ENCODE results near the gene CMAS.
"Not testable (repeated sequence)": the region's sequence is repeated elsewhere in the genome, so short reads cannot be mapped to it uniquely, and the experiment has no call there.

Gene CMAS

DNA sequence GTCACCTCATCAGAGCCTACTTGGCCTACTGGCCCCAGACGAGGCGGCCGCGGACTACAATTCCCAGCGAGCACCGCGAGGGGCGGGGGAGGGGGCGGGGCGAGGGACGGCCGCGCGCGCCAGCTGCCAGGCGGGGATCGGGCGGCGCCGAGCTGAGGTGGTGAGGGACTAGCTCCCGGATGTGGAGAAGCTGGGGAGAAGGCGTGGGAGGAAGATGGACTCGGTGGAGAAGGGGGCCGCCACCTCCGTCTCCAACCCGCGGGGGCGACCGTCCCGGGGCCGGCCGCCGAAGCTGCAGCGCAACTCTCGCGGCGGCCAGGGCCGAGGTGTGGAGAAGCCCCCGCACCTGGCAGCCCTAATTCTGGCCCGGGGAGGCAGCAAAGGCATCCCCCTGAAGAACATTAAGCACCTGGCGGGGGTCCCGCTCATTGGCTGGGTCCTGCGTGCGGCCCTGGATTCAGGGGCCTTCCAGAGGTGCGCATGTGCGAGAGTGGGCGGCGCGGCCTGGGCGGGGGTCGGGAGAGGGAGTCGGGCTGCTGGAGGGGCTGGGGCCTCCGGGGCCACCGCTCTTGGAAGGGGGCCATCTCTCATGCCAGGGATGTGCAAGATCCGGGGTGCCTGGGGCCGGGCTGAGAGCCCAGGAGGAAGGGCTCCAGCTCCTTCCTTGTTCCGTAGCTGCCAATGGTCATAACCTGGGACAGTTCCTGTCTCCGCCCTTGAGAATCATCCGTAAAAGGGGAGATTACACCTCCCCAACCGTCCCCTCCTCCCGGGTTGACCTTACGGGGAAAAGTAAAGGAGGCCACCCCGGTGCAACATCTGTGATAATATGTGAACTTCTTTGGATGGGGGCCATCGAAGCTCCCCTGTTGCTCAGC is at the start of gene CMAS:
Gene CMAS (plus strand): TSS at position 129 of the 878 bp plus-strand sequence. CDS start 86 bp downstream, at position 215.
- TF ChIP-seq, protein P1, sequence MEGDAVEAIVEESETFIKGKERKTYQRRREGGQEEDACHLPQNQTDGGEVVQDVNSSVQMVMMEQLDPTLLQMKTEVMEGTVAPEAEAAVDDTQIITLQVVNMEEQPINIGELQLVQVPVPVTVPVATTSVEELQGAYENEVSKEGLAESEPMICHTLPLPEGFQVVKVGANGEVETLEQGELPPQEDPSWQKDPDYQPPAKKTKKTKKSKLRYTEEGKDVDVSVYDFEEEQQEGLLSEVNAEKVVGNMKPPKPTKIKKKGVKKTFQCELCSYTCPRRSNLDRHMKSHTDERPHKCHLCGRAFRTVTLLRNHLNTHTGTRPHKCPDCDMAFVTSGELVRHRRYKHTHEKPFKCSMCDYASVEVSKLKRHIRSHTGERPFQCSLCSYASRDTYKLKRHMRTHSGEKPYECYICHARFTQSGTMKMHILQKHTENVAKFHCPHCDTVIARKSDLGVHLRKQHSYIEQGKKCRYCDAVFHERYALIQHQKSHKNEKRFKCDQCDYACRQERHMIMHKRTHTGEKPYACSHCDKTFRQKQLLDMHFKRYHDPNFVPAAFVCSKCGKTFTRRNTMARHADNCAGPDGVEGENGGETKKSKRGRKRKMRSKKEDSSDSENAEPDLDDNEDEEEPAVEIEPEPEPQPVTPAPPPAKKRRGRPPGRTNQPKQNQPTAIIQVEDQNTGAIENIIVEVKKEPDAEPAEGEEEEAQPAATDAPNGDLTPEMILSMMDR (IDR thresholded peaks at IDR 0.05; ENCODE audit: low read depth, low read length), result no peak
- peak within 1 kb of the TSS; percentile 94 for H3K4me3 ChIP-seq (ENCODE audit: low read depth, low read length)

DNA sequence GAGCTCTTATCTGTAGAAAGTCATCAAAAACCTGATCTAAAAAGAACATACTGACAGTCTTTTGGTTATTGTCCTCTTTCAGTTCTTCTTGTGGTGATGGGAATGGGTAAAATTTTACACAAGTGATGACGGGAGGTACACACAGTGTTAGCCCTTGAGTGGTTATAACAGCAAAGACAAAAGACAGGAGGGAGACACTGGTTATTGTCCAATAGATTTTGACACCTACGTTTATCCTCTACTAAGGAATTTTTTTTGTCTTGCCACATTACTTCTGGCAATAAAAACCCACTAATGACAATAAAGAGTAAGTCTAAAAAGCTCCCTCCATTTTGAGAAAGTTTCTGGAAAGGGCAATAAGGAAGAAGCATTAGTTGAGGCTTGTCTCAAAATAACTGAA is 47.7 kb upstream of the CMAS start:
- TF ChIP-seq, protein P1 (IDR thresholded peaks at IDR 0.05; ENCODE audit: low read depth, low read length), result no peak
- no peak overlapping the region for H3K4me3 ChIP-seq (ENCODE audit: low read depth, low read length)

DNA sequence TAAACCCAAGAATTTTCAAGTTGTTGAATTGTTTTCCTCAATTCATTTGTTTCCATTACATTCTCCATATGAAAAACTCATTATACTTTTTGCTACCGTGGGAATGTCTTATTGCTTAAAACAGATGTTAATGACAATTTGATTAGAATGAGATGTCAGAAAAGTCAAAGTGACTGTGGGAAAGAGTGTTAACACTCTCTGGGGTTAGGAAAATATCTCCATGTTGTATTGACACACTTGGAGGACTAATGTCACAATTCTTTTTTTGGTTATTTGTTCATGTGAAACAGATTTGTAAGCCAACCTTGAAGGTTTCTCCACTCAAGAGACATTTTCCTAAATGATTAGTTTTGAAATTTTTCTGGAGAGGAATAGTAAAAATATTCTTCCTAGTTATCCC is 47.2 kb upstream of the CMAS start:
- no peak overlapping the region for H3K4me3 ChIP-seq (ENCODE audit: low read depth, low read length)
- TF ChIP-seq, protein P1 (IDR thresholded peaks at IDR 0.05; ENCODE audit: low read depth, low read length), result no peak

DNA sequence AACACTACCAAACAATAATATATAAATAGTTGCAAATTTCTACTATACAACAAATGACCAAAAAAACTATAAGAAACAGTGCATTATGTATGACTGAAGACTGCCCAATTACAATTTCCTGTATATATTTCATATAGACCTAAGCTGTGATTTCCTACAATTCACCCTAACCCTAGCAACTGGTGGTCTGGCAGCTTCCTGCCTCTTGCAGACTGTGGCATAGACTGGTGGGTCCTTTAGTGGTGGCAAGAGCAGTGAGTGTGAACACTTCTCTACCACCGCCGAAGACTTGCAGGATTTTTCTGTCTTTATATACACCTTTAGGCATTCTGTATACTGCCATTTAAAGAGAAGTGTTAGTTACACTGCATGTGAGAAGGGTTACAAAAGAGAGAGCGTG is 43.6 kb upstream of the CMAS start:
- no peak overlapping the region for H3K4me3 ChIP-seq (ENCODE audit: low read depth, low read length)
- TF ChIP-seq, protein P1 (IDR thresholded peaks at IDR 0.05; ENCODE audit: low read depth, low read length), result no peak

DNA sequence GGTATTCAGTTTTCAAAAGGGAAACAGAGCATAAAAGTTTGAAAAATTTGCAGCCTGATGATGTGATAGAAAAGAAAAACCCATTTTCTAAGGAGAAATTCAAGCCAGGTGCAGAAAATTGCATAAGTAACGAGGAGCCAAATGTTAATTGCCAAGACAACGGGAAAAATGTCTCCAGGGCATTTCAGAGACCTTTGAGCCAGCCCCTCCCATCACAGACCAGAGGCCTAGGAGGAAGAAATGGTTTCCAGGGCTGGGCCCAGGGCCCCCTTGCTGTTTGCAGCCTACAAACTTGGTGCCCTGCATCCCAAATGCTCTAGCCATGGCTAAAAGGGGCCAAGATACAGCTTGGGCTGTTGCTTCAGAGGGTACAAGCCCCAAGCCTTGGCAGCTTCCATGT is 38.2 kb upstream of the CMAS start:
- not testable (repeated sequence) for H3K4me3 ChIP-seq (ENCODE audit: low read depth, low read length)

DNA sequence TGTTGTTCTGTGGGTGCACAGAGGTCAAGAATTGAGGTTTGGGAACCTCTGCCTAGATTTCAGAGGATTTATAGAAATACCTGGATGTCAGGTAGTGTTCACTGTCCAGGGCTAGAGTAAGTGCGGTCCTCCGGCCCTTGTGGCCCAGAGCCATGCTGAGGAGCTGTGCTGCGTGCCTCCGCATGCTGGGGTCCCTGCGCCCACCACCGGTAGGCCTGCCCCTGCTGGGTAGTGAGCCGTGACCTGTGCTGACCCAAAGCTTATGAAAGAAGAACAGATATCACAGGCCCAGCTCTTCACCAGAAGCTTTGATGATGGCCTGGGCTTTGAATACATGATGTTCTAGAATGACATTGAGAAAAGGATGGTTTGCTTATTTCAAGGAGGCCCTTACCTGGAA is 37.8 kb upstream of the CMAS start:
- TF ChIP-seq, protein P1 (IDR thresholded peaks at IDR 0.05; ENCODE audit: low read depth, low read length), result no peak

DNA sequence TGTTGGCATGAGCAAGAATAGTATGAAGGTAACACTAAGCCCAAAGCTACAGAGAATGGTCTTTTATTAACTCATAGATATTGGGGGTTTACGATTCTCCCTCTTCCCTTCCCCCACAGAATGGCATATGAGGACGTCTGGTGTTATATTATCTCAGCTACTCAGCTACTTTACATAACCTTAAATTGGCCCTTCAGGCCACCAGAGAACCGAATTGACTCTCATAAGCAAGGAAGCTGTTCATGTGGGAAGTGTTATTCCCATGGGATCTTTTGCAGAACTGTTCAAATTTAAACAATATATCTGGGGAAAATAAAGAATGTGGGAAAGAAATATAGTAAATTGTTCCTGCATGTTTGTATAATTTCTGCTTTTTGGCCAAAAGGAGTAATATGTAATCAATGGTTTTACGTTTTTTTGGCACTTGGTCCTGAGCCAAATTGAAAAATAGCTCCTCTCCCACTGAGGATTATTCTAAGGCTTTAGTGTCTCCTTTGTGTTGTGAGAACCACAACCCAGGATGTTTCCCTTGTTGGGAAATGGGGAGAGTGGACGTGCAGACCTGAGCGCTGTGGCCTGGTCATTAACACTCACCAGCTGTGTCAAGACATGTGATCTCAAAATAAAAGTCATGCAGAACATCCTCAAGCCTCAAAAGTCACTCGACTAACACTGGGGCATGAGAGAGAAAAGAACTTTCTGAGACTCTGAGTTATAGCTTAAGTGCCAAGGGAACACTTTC is 31.8 kb upstream of the CMAS start:
- TF ChIP-seq, protein P1 (IDR thresholded peaks at IDR 0.05; ENCODE audit: low read depth, low read length), result no peak
- H3K4me3 ChIP-seq (ENCODE audit: low read depth, low read length), result no peak overlapping the region

More for the DNA sequence above, 37.8 kb upstream of the CMAS start:
- H3K4me3 ChIP-seq (ENCODE audit: low read depth, low read length), result no peak overlapping the region
